Tibial nerve (tissue), 3 donors: Measurements from ENCODE around the gene ZDHHC7.

Experiments used
- POLR2A ChIP-seq, 2 donors: fragments of 450-650 bp; IDR thresholded peaks; one replicate each; pipeline ENCODE4 v1.6.1; 2017; ENCODE audit warnings: antibody characterized with exemption in 2 of 2, mild to moderate bottlenecking in 2 of 2, moderate library complexity in 2 of 2
- TF ChIP-seq, protein P1 (sequence below), 5 experiments: fragments of 200-600 bp in 3 of 5; fragments of 450-650 bp in 2 of 5; sonication (generic) in 3 of 5; IDR thresholded peaks; one replicate each; pipeline ENCODE4 v1.5.1; 2016 to 2019; ENCODE audit warnings: antibody characterized with exemption in 5 of 5, mild to moderate bottlenecking in 3 of 5, moderate library complexity in 2 of 5

DNA sequence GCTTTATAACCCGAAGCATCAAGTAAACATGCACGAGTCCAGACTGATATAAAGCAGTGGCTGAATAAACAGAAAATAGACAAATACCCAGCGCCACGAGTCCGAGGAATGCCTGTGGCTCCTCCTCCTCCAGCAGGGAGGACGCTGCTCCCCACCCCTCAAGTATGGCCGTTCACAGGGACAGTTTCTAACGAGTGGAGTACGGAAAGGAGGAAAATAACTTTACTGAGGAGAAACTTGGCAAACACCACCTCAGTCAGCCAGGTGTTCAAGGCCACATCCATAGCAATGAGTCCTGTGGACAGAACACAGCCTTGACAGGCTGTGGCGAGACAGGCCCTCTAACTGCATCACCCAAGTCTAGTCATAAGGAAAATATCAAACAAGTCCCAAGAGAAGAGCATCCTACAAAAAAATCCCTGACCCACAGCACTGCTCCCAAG, 9.2 kb downstream of the ZDHHC7 start:
- no peak for TF ChIP-seq POLR2A (IDR thresholded peaks at IDR 0.05)
- TF ChIP-seq, protein P1, sequence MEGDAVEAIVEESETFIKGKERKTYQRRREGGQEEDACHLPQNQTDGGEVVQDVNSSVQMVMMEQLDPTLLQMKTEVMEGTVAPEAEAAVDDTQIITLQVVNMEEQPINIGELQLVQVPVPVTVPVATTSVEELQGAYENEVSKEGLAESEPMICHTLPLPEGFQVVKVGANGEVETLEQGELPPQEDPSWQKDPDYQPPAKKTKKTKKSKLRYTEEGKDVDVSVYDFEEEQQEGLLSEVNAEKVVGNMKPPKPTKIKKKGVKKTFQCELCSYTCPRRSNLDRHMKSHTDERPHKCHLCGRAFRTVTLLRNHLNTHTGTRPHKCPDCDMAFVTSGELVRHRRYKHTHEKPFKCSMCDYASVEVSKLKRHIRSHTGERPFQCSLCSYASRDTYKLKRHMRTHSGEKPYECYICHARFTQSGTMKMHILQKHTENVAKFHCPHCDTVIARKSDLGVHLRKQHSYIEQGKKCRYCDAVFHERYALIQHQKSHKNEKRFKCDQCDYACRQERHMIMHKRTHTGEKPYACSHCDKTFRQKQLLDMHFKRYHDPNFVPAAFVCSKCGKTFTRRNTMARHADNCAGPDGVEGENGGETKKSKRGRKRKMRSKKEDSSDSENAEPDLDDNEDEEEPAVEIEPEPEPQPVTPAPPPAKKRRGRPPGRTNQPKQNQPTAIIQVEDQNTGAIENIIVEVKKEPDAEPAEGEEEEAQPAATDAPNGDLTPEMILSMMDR (IDR thresholded peaks at IDR 0.05): no peak
